Loucy (cell line): ENCODE data around the gene HOXA10.
A peak's percentile ranks its signal among the peaks of the same experiment; 100 is the strongest.

ENCODE experiments used
- H2AFZ ChIP-seq: fragments of 200-600 bp; sonication (generic); 2 replicates; pipeline ENCODE4 v1.6.0; 2016; ENCODE audit warnings: antibody characterized with exemption, mild to moderate bottlenecking, low read length, moderate library complexity
- H3F3A ChIP-seq: fragments of 200-600 bp; 2 replicates; pipeline ENCODE4 v1.6.0; 2016; ENCODE audit warnings: antibody characterized with exemption, low read depth, mild to moderate bottlenecking
- H3K27me3 ChIP-seq: fragments of 200-600 bp; sonication (generic); 2 replicates; pipeline ENCODE4 v1.6.1; 2014; ENCODE audit warnings: low read length, mild to moderate bottlenecking; ENCODE audit not compliant: insufficient read depth, poor library complexity, severe bottlenecking
- H3K36me3 ChIP-seq: fragments of 200-600 bp; sonication (generic); 2 replicates; pipeline ENCODE4 v1.6.1; 2016; ENCODE audit warnings: low read length; ENCODE audit not compliant: insufficient read depth
- H3K4me1 ChIP-seq: fragments of 200-600 bp; sonication (generic); 2 replicates; pipeline ENCODE4 v1.5.1; 2014; ENCODE audit warnings: low read length, mild to moderate bottlenecking; ENCODE audit not compliant: insufficient read depth, poor library complexity, severe bottlenecking
- H3K4me2 ChIP-seq: fragments of 200-600 bp; sonication (generic); 2 replicates; pipeline ENCODE4 v1.6.0; 2014; ENCODE audit warnings: antibody characterized with exemption, low read length, low read depth, mild to moderate bottlenecking; ENCODE audit not compliant: poor library complexity, severe bottlenecking
- H3K4me3 ChIP-seq: fragments of 200-600 bp; sonication (generic); 2 replicates; pipeline ENCODE4 v1.5.1; 2014; ENCODE audit warnings: low read length, mild to moderate bottlenecking, mixed read lengths; ENCODE audit not compliant: poor library complexity, severe bottlenecking
- H3K79me2 ChIP-seq: fragments of 200-600 bp; sonication (generic); 2 replicates; pipeline ENCODE4 v1.6.1; 2014; ENCODE audit warnings: low read length; ENCODE audit not compliant: insufficient read depth
- H3K9ac ChIP-seq: fragments of 200-600 bp; sonication (generic); 2 replicates; pipeline ENCODE4 v1.6.0; 2014; ENCODE audit warnings: mild to moderate bottlenecking, low read depth, low read length, moderate library complexity; ENCODE audit not compliant: poor library complexity, severe bottlenecking
- H3K9me2 ChIP-seq: fragments of 200-600 bp; sonication (generic); replicated peaks from 2 replicates; pipeline ENCODE4 v1.6.1; 2016; ENCODE audit warnings: low read depth, low read length, mixed read lengths
- H3K9me3 ChIP-seq: fragments of 200-600 bp; sonication (generic); 2 replicates; pipeline ENCODE4 v1.6.1; 2014; ENCODE audit warnings: mild to moderate bottlenecking, antibody characterized with exemption, low read length, low read depth; ENCODE audit not compliant: insufficient read depth
- H4K20me1 ChIP-seq: fragments of 200-600 bp; sonication (generic); 2 replicates; pipeline ENCODE4 v1.6.0; 2014; ENCODE audit warnings: antibody characterized with exemption, low read length, mild to moderate bottlenecking; ENCODE audit not compliant: insufficient read depth, poor library complexity, severe bottlenecking
- CTCF ChIP-seq: fragments of 200-600 bp; sonication (generic); conservative IDR thresholded peaks from 2 replicates; pipeline ENCODE4 v1.5.1; 2014; ENCODE audit warnings: mild to moderate bottlenecking, antibody characterized with exemption, low read length
- EZH2phosphoT487 ChIP-seq: fragments of 200-600 bp; IDR thresholded peaks from 2 replicates; pipeline ENCODE4 v1.6.1; 2018; ENCODE audit warnings: antibody characterized with exemption, mild to moderate bottlenecking, moderate library complexity, borderline replicate concordance

Gene HOXA10

GRCh38 chr7:27165996-27166530 is 8.1 kb downstream of the HOXA10 start:
- peaks cover 17% of the 10 kb centered on the region; the same call in 1 of the 2 replicates for H3F3A ChIP-seq
- H3K27me3 ChIP-seq, result peaks cover 73% of the 10 kb centered on the region
- peak overlapping the region; percentile 99 for H3K9ac ChIP-seq
- H3K36me3 ChIP-seq, result peaks cover 54% of the 10 kb centered on the region
- H3K79me2 ChIP-seq, result peaks cover 96% of the 10 kb centered on the region
- peak overlapping the region; percentile 98 for H3K4me2 ChIP-seq
- no peak for TF ChIP-seq EZH2phosphoT487
- no peak for TF ChIP-seq CTCF
- H3K4me1 ChIP-seq, result peaks cover 10% of the 10 kb centered on the region
- peak overlapping the region; percentile 94 for H3K4me3 ChIP-seq
- no peaks in the 10 kb centered on the region for H3K9me2 ChIP-seq
- H2AFZ ChIP-seq, result no peak overlapping the region
- peaks cover 66% of the 10 kb centered on the region for H4K20me1 ChIP-seq
- H3K9me3 ChIP-seq, result no peaks in the 10 kb centered on the region

DNA sequence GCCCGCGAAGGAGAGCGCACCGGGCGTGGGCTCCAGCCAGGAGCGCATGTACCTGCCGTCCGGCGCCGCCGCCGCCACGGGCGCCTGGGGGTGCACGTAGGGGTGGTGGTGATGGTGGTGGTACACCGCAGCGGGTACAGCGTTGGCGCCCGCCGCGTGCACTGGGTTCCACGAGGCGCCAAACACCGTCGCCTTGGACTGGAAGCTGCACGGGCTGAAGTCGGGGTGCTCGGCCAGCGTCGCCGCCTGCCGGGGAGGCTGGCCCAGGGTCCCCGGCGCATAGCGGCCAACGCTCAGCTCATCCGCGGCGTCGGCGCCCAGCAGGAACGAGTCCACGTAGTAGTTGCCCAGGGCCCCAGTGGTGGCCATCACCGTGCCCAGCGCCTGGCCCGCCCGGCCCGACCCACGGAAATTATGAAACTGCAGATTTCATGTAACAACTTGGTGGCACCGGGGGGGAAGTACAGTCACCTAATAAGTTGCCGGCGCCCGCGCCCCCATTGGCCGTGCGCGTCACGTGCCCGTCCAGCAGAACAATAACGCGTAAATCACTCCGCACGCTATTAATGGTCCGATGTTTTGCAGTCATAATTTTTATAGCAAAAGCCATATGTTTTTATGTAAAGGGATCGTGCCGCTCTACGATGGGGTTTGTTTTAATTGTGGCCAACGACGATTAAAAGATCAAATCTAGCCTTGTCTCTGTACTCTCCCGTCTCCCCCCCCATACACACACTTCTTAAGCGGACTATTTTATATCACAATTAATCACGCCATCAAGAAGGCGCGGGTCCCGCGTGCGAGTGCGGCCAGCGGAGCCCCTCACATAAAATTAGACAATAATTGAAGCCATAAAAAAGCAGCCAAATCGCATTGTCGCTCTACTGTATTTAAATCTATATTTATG is 8.8 kb downstream of the HOXA10 start, which contains the start of gene HOXA9:
Gene HOXA9, minus strand, starts transcription at position 449 of the 907 bp plus-strand sequence. Its CDS starts 80 bp downstream, at position 369.
- H4K20me1 ChIP-seq, result peaks cover 59% of the 10 kb centered on the region
- H3K79me2 ChIP-seq, result peaks cover 94% of the 10 kb centered on the region
- peak within 1 kb of the TSS; percentile 98 for H3K4me2 ChIP-seq
- H2AFZ ChIP-seq, result no peak within 1 kb of the TSS
- no peaks in the 10 kb centered on the region for H3K9me2 ChIP-seq
- peak within 1 kb of the TSS; percentile 94 for H3K4me3 ChIP-seq
- TF ChIP-seq EZH2phosphoT487 (no peak; the same call in none of the 2 replicates), CTCF (no peak)
- peaks cover 10% of the 10 kb centered on the region for H3K4me1 ChIP-seq
- peaks cover 66% of the 10 kb centered on the region for H3K27me3 ChIP-seq
- no peaks in the 10 kb centered on the region for H3K9me3 ChIP-seq
- peaks cover 47% of the 10 kb centered on the region for H3K36me3 ChIP-seq
- H3K9ac ChIP-seq, result peak within 1 kb of the TSS; percentile 99
- peaks cover 15% of the 10 kb centered on the region; the same call in 1 of the 2 replicates for H3F3A ChIP-seq

DNA sequence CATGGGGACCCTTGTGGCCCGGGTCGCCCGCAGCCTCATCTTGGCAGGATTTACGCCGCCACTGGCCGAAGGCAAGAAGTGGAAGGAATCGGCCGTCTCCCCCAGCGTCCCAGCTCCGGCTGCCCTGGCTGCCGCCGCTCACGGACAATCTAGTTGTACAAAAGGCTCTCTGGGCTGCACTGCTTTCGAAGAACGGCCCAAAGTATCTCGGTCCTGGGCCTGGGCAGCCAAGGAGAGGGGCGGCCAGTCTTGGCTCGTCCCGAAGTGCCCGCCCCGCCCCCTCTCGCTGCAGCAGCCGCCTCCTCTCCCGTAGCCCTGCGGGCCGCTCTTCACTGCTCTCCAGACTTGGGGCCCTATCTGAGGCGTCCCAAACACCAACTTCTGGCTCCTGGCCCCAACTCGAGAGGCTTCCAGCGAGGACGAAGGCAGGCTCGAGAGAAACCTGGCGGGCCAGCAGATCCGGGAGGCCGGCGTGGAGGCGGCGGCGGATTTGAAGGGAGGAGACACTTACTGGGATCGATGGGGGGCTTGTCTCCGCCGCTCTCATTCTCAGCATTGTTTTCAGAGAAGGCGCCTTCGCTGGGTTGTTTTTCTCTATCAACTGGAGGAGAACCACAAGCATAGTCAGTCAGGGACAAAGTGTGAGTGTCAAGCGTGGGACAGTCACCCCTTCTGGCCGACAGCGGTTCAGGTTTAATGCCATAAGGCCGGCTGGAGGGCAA is 9.6 kb downstream of the HOXA10 start:
- peaks cover 14% of the 10 kb centered on the region; the same call in 1 of the 2 replicates for H3F3A ChIP-seq
- H3K4me3 ChIP-seq, result peak overlapping the region; percentile 94
- peaks cover 94% of the 10 kb centered on the region for H3K79me2 ChIP-seq
- no peaks in the 10 kb centered on the region for H3K9me2 ChIP-seq
- peaks cover 46% of the 10 kb centered on the region for H3K36me3 ChIP-seq
- H3K4me2 ChIP-seq, result peak overlapping the region; percentile 91
- peaks cover 53% of the 10 kb centered on the region for H4K20me1 ChIP-seq
- H3K9ac ChIP-seq, result peak overlapping the region; percentile 99
- peaks cover 10% of the 10 kb centered on the region for H3K4me1 ChIP-seq
- H3K27me3 ChIP-seq, result peaks cover 64% of the 10 kb centered on the region
- TF ChIP-seq EZH2phosphoT487 (no peak), CTCF (peak; percentile 28)
- no peak overlapping the region for H2AFZ ChIP-seq
- no peaks in the 10 kb centered on the region for H3K9me3 ChIP-seq
